NCI-H2107 treated with DMSO at 0.1 percent for 48 hours (cell line): ENCODE data around the gene AUTS2.
A peak's percentile ranks its signal among the peaks of the same experiment; 100 is the strongest.

ENCODE experiments used
- DNase-seq: peaks from one replicate; lab custom pipeline; 2025; ENCODE audit not compliant: unreplicated experiment; lab: John Stamatoyannopoulos, UW

AUTS2 gene

GRCh38 chr7:69813637-69814240 is 215.5 kb downstream of the AUTS2 start:
- DNase-seq, result no peak

- DNase-seq, result no peak
Measured at GRCh38 chr7:69814421-69814962, 216.2 kb downstream of the AUTS2 start.

- DNase-seq, result no peak
Measured at GRCh38 chr7:69816501-69816900, 218.2 kb downstream of the AUTS2 start.

GRCh38 chr7:69817121-69817520 is 218.8 kb downstream of the AUTS2 start:
- DNase-seq, result no peak

GRCh38 chr7:69817841-69818635 is 219.8 kb downstream of the AUTS2 start:
- DNase-seq, result no peak

- DNase-seq, result no peak
Measured at GRCh38 chr7:69818636-69819332, 220.5 kb downstream of the AUTS2 start.

GRCh38 chr7:69819333-69819705 is 221.0 kb downstream of the AUTS2 start:
- DNase-seq, result no peak

- DNase-seq, result peak; percentile 20
Measured at GRCh38 chr7:69820479-69821192, 222.4 kb downstream of the AUTS2 start.

- no peak for DNase-seq
Measured at GRCh38 chr7:69822386-69822785, 224.1 kb downstream of the AUTS2 start.

- peak; percentile 95 for DNase-seq
Measured at GRCh38 chr7:69823151-69823744, 225.0 kb downstream of the AUTS2 start.

- DNase-seq, result peak; percentile 41
Measured at GRCh38 chr7:69825113-69825972, 227.1 kb downstream of the AUTS2 start.

GRCh38 chr7:69826283-69826682 is 228.0 kb downstream of the AUTS2 start:
- no peak for DNase-seq

- DNase-seq, result peak; percentile 76
Measured at GRCh38 chr7:69827140-69827539, 228.9 kb downstream of the AUTS2 start.

- peak; percentile 76 for DNase-seq
Measured at GRCh38 chr7:69827558-69827957, 229.3 kb downstream of the AUTS2 start.

- no peak for DNase-seq
Measured at GRCh38 chr7:69832356-69832755, 234.1 kb downstream of the AUTS2 start.

GRCh38 chr7:69833964-69834363 is 235.7 kb downstream of the AUTS2 start:
- no peak for DNase-seq

- DNase-seq, result no peak
Measured at GRCh38 chr7:69836702-69837101, 238.4 kb downstream of the AUTS2 start.

- DNase-seq, result peak; percentile 96
Measured at GRCh38 chr7:69837387-69838068, 239.3 kb downstream of the AUTS2 start.

- DNase-seq, result no peak
Measured at GRCh38 chr7:69839782-69840181, 241.5 kb downstream of the AUTS2 start.
